ENCODE measurements around the gene ISCU.
A peak's percentile ranks its signal among the peaks of the same experiment; 100 is the strongest.

Gene ISCU

GRCh38 chr12:108518716-108519496, 43.5 kb upstream of the ISCU start:
- TF ChIP-seq PAX5 (IDR thresholded peaks at IDR 0.05; ENCODE audit: insufficient read depth, low read length, severe bottlenecking) (no peak), POLR2AphosphoS5 (IDR thresholded peaks at IDR 0.05; ENCODE audit: low read depth, low read length) (0 out of 2 replicates have a peak, but pooled peaks have one; percentile 8), POU2F2 (IDR thresholded peaks at IDR 0.05; ENCODE audit: low read depth, low read length) (no peak), POLR2A (IDR thresholded peaks at IDR 0.05; ENCODE audit: low read depth, low read length) (0 out of 2 replicates have a peak, but pooled peaks have one; percentile 7), SPI1 (IDR thresholded peaks at IDR 0.05; ENCODE audit: low read depth, low read length) (no peak), TAF1 (IDR thresholded peaks at IDR 0.05; ENCODE audit: low read depth, low read length) (no peak)
- DNase-seq (ENCODE audit: insufficient read length, low spot score) = no peak
- FAIRE-seq = no peak

- DNase-seq (ENCODE audit: insufficient read length, low spot score) = no peak
- peak; percentile 40 for FAIRE-seq
- TF ChIP-seq POU2F2 (IDR thresholded peaks at IDR 0.05; ENCODE audit: low read depth, low read length) (no peak), SPI1 (IDR thresholded peaks at IDR 0.05; ENCODE audit: low read depth, low read length) (no peak), POLR2AphosphoS5 (IDR thresholded peaks at IDR 0.05; ENCODE audit: low read depth, low read length) (no peak)
These were observed 42.8 kb upstream of the ISCU start for GRCh38 chr12:108519558-108519957.

- TF ChIP-seq TAF1 (IDR thresholded peaks at IDR 0.05; ENCODE audit: low read depth, low read length) (no peak), PAX5 (IDR thresholded peaks at IDR 0.05; ENCODE audit: insufficient read depth, low read length, severe bottlenecking) (no peak), SPI1 (IDR thresholded peaks at IDR 0.05; ENCODE audit: low read depth, low read length) (no peak), POLR2AphosphoS5 (IDR thresholded peaks at IDR 0.05; ENCODE audit: low read depth, low read length) (no peak), POLR2A (IDR thresholded peaks at IDR 0.05; ENCODE audit: low read depth, low read length) (no peak), POU2F2 (IDR thresholded peaks at IDR 0.05; ENCODE audit: low read depth, low read length) (no peak)
- DNase-seq (ENCODE audit: insufficient read length, low spot score) (no peak), FAIRE-seq (no peak)
These were observed 39.0 kb upstream of the ISCU start for GRCh38 chr12:108523365-108523764.

GRCh38 chr12:108525681-108526080, 36.7 kb upstream of the ISCU start:
- TF ChIP-seq PAX5 (IDR thresholded peaks at IDR 0.05; ENCODE audit: insufficient read depth, low read length, severe bottlenecking) (no peak), POU2F2 (IDR thresholded peaks at IDR 0.05; ENCODE audit: low read depth, low read length) (no peak), SPI1 (IDR thresholded peaks at IDR 0.05; ENCODE audit: low read depth, low read length) (no peak), POLR2A (IDR thresholded peaks at IDR 0.05; ENCODE audit: low read depth, low read length) (no peak), POLR2AphosphoS5 (IDR thresholded peaks at IDR 0.05; ENCODE audit: low read depth, low read length) (no peak), TAF1 (IDR thresholded peaks at IDR 0.05; ENCODE audit: low read depth, low read length) (no peak)
- DNase-seq (ENCODE audit: insufficient read length, low spot score) (no peak), FAIRE-seq (no peak)

- FAIRE-seq = no peak
- no peak for DNase-seq (ENCODE audit: insufficient read length, low spot score)
- TF ChIP-seq PAX5 (IDR thresholded peaks at IDR 0.05; ENCODE audit: insufficient read depth, low read length, severe bottlenecking) (no peak), SPI1 (IDR thresholded peaks at IDR 0.05; ENCODE audit: low read depth, low read length) (no peak), POU2F2 (IDR thresholded peaks at IDR 0.05; ENCODE audit: low read depth, low read length) (no peak), POLR2A (IDR thresholded peaks at IDR 0.05; ENCODE audit: low read depth, low read length) (no peak), POLR2AphosphoS5 (IDR thresholded peaks at IDR 0.05; ENCODE audit: low read depth, low read length) (no peak), TAF1 (IDR thresholded peaks at IDR 0.05; ENCODE audit: low read depth, low read length) (no peak)
These were observed 35.8 kb upstream of the ISCU start for GRCh38 chr12:108526482-108527165.

- no peak for TF ChIP-seq POLR2AphosphoS5 (IDR thresholded peaks at IDR 0.05; ENCODE audit: low read depth, low read length)
- no peak for TF ChIP-seq PAX5 (IDR thresholded peaks at IDR 0.05; ENCODE audit: insufficient read depth, low read length, severe bottlenecking)
- no peak for TF ChIP-seq POLR2A (IDR thresholded peaks at IDR 0.05; ENCODE audit: low read depth, low read length)
- TF ChIP-seq POU2F2 (IDR thresholded peaks at IDR 0.05; ENCODE audit: low read depth, low read length) = no peak
- TF ChIP-seq SPI1 (IDR thresholded peaks at IDR 0.05; ENCODE audit: low read depth, low read length) = no peak
- no peak for TF ChIP-seq TAF1 (IDR thresholded peaks at IDR 0.05; ENCODE audit: low read depth, low read length)
- FAIRE-seq = no peak
These were observed 35.3 kb upstream of the ISCU start for GRCh38 chr12:108527166-108527496.

GRCh38 chr12:108530161-108530560, 32.2 kb upstream of the ISCU start:
- no peak for TF ChIP-seq TAF1 (IDR thresholded peaks at IDR 0.05; ENCODE audit: low read depth, low read length)
- no peak for TF ChIP-seq POLR2AphosphoS5 (IDR thresholded peaks at IDR 0.05; ENCODE audit: low read depth, low read length)
- no peak for TF ChIP-seq POU2F2 (IDR thresholded peaks at IDR 0.05; ENCODE audit: low read depth, low read length)
- no peak for TF ChIP-seq SPI1 (IDR thresholded peaks at IDR 0.05; ENCODE audit: low read depth, low read length)
- TF ChIP-seq POLR2A (IDR thresholded peaks at IDR 0.05; ENCODE audit: low read depth, low read length) = no peak
- no peak for TF ChIP-seq PAX5 (IDR thresholded peaks at IDR 0.05; ENCODE audit: insufficient read depth, low read length, severe bottlenecking)
- FAIRE-seq (no peak), DNase-seq (ENCODE audit: insufficient read length, low spot score) (no peak)

More at GRCh38 chr12:108527166-108527496, 35.3 kb upstream of the ISCU start:
- DNase-seq (ENCODE audit: insufficient read length, low spot score) = no peak

- DNase-seq (ENCODE audit: insufficient read length, low spot score) = no peak
- TF ChIP-seq SPI1 (IDR thresholded peaks at IDR 0.05; ENCODE audit: low read depth, low read length) = no peak
- no peak for TF ChIP-seq TAF1 (IDR thresholded peaks at IDR 0.05; ENCODE audit: low read depth, low read length)
- TF ChIP-seq POLR2AphosphoS5 (IDR thresholded peaks at IDR 0.05; ENCODE audit: low read depth, low read length) = no peak
- no peak for TF ChIP-seq PAX5 (IDR thresholded peaks at IDR 0.05; ENCODE audit: insufficient read depth, low read length, severe bottlenecking)
- no peak for FAIRE-seq
These were observed 30.2 kb upstream of the ISCU start for GRCh38 chr12:108531929-108532848.

- FAIRE-seq = no peak
- TF ChIP-seq SPI1 (IDR thresholded peaks at IDR 0.05; ENCODE audit: low read depth, low read length) (no peak), POLR2AphosphoS5 (IDR thresholded peaks at IDR 0.05; ENCODE audit: low read depth, low read length) (no peak), POLR2A (IDR thresholded peaks at IDR 0.05; ENCODE audit: low read depth, low read length) (no peak), PAX5 (IDR thresholded peaks at IDR 0.05; ENCODE audit: insufficient read depth, low read length, severe bottlenecking) (no peak), POU2F2 (IDR thresholded peaks at IDR 0.05; ENCODE audit: low read depth, low read length) (no peak), TAF1 (IDR thresholded peaks at IDR 0.05; ENCODE audit: low read depth, low read length) (no peak)
These were observed 24.2 kb upstream of the ISCU start for GRCh38 chr12:108538146-108538545.

More at GRCh38 chr12:108538146-108538545, 24.2 kb upstream of the ISCU start:
- no peak for DNase-seq (ENCODE audit: insufficient read length, low spot score)
